Panc1 (cell line): Measurements from ENCODE around the gene ATXN1. TPM values are rescaled to one million over a fixed set of nuclear protein-coding genes. Genes with fewer than 3 reads are reported as not detected.

Experiments
- ATAC-seq: fragments of 200-7000 bp; cut with Tn5 transposase; 2 replicates; pipeline ENCODE4 v1.9.1; 2020; ENCODE audit warnings: mild to moderate bottlenecking, moderate library complexity
- BruUV-seq: library from RNA; stranded (reverse); fragments of 400-500 nt; replicated peaks from 2 replicates; lab custom pipeline; 2021; lab: Mats Ljungman, UMichigan
- CTCF ChIA-PET: fragments of 300-600 bp; sonication (Branson Sonifier 250); formaldehyde crosslinking; loops from one replicate; lab custom pipeline; 2022; ENCODE audit warnings: antibody characterized with exemption; lab: Charles Lee
- POLR2A ChIA-PET: fragments of 300-600 bp; sonication (Branson Sonifier 250); formaldehyde crosslinking; loops from one replicate; lab custom pipeline; 2022; ENCODE audit warnings: antibody characterized with exemption; lab: Charles Lee
- DNase-seq: peaks from one replicate; pipeline ENCODE4 v3.0.0-alpha.2; 2010; ENCODE audit warnings: low read depth, low spot score
- H3K27ac ChIP-seq: 2 replicates; pipeline ENCODE4 v1.5.1; 2011; ENCODE audit warnings: mild to moderate bottlenecking, low read length, inconsistent platforms
- H3K27me3 ChIP-seq: fragments of 200-500 bp; sonication (Bioruptor generic); 2 replicates; pipeline ENCODE4 v1.6.0; 2014; ENCODE audit warnings: low read length, inconsistent platforms; ENCODE audit not compliant: control insufficient read depth, insufficient read depth
- H3K36me3 ChIP-seq: fragments of 200-500 bp; sonication (Bioruptor generic); 2 replicates; pipeline ENCODE4 v1.5.1; 2014; ENCODE audit warnings: inconsistent platforms, mild to moderate bottlenecking, low read length, moderate library complexity; ENCODE audit not compliant: control insufficient read depth, insufficient read depth
- H3K4me1 ChIP-seq: 2 replicates; pipeline ENCODE4 v1.5.1; 2011; ENCODE audit warnings: inconsistent platforms, mild to moderate bottlenecking, low read length, moderate library complexity; ENCODE audit not compliant: control insufficient read depth, insufficient read depth
- H3K4me3 ChIP-seq, 2 experiments: 2 replicates each; pipeline ENCODE4 v1.5.1; 2011 to 2012; ENCODE audit warnings: low read depth in 2 of 2, low read length in 2 of 2, mild to moderate bottlenecking in 2 of 2, inconsistent platforms in 1 of 2, moderate library complexity in 1 of 2
- H3K9me3 ChIP-seq: fragments of 200-500 bp; sonication (Bioruptor generic); 2 replicates; pipeline ENCODE4 v1.5.1; 2014; ENCODE audit warnings: low read depth, mild to moderate bottlenecking, inconsistent platforms, low read length, moderate library complexity; ENCODE audit not compliant: control insufficient read depth, insufficient read depth
- POLR2AphosphoS5 ChIP-seq: IDR thresholded peaks from 2 replicates; pipeline ENCODE4 v1.6.1; 2012; ENCODE audit warnings: mild to moderate bottlenecking, low read depth, low read length, moderate library complexity
- SIN3A ChIP-seq: IDR thresholded peaks from 2 replicates; pipeline ENCODE4 v1.6.1; 2012; ENCODE audit warnings: low read depth, mild to moderate bottlenecking, low read length, moderate library complexity, borderline replicate concordance; ENCODE audit not compliant: insufficient read depth
- TCF7L2 ChIP-seq: IDR thresholded peaks from 2 replicates; pipeline ENCODE4 v1.6.1; 2011; ENCODE audit warnings: mild to moderate bottlenecking, low read depth, low read length, inconsistent platforms
- in situ Hi-C: cut with HindIII; loops from 2 replicates; pipeline ENCODE4 v1.10.0; 2016; ENCODE audit warnings: low sequenced_read_pairs, low pct_unique_long_range_greater_than_20kb
- intact Hi-C: fragments of 100-400 bp; cut with micrococcal nuclease; formaldehyde crosslinking; loops from one replicate; pipeline ENCODE4 v1.10.0; 2022; ENCODE audit not compliant: unreplicated experiment
- total RNA-seq: library from RNA; stranded (reverse); gene quantifications from one replicate; pipeline ENCODE4 v1.2.1, GENCODE V29; 2021; ENCODE audit not compliant: unreplicated experiment
- TF ChIP-seq, protein P1 (sequence below): fragments of 450-650 bp; IDR thresholded peaks from 2 replicates; pipeline ENCODE4 v1.5.1; 2017; ENCODE audit warnings: mild to moderate bottlenecking
- TF ChIP-seq, protein P2 (sequence below), 2 experiments: IDR thresholded peaks; 2 replicates each; pipeline ENCODE4 v1.6.1; 2011 to 2012; ENCODE audit warnings: low read depth in 2 of 2, control low read depth in 1 of 2, low read length in 1 of 2, mild to moderate bottlenecking in 1 of 2, moderate library complexity in 1 of 2; ENCODE audit not compliant: insufficient read depth in 1 of 2

ATXN1 gene
- total RNA-seq, 1 experiment from 2014 or later: 67.1 TPM

DNA sequence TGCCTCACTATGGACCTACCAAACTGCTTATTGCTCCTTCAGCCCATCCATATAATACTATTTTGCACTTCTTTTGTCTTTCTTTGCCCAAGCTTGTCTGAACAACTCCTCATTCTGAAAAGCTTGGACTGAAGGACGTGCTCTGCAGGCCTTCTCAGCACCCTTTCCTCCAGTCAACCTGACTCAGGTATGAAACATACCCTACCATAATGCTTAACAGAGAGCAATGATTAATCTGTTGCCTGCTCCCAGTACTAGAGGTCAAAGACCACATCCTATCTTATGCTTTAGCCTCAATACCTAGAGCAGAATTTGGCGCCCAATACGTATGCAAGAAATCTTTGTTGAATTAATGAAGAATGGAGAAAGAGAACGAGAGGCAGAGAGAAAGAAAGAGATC lies 55.2 kb downstream of the ATXN1 start:
- peaks cover 66% of the 10 kb centered on the region for H3K4me1 ChIP-seq
- no TSS peak for BruUV-seq
- H3K4me3 ChIP-seq: no peak overlapping the region
- H3K9me3 ChIP-seq: no peaks in the 10 kb centered on the region
- ATAC-seq (no peak), DNase-seq (no peak)
- TF ChIP-seq POLR2AphosphoS5: no peak
- TF ChIP-seq, protein P1, sequence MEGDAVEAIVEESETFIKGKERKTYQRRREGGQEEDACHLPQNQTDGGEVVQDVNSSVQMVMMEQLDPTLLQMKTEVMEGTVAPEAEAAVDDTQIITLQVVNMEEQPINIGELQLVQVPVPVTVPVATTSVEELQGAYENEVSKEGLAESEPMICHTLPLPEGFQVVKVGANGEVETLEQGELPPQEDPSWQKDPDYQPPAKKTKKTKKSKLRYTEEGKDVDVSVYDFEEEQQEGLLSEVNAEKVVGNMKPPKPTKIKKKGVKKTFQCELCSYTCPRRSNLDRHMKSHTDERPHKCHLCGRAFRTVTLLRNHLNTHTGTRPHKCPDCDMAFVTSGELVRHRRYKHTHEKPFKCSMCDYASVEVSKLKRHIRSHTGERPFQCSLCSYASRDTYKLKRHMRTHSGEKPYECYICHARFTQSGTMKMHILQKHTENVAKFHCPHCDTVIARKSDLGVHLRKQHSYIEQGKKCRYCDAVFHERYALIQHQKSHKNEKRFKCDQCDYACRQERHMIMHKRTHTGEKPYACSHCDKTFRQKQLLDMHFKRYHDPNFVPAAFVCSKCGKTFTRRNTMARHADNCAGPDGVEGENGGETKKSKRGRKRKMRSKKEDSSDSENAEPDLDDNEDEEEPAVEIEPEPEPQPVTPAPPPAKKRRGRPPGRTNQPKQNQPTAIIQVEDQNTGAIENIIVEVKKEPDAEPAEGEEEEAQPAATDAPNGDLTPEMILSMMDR: no peak
- no peak for TF ChIP-seq SIN3A
- TF ChIP-seq TCF7L2: no peak
- TF ChIP-seq, protein P2, sequence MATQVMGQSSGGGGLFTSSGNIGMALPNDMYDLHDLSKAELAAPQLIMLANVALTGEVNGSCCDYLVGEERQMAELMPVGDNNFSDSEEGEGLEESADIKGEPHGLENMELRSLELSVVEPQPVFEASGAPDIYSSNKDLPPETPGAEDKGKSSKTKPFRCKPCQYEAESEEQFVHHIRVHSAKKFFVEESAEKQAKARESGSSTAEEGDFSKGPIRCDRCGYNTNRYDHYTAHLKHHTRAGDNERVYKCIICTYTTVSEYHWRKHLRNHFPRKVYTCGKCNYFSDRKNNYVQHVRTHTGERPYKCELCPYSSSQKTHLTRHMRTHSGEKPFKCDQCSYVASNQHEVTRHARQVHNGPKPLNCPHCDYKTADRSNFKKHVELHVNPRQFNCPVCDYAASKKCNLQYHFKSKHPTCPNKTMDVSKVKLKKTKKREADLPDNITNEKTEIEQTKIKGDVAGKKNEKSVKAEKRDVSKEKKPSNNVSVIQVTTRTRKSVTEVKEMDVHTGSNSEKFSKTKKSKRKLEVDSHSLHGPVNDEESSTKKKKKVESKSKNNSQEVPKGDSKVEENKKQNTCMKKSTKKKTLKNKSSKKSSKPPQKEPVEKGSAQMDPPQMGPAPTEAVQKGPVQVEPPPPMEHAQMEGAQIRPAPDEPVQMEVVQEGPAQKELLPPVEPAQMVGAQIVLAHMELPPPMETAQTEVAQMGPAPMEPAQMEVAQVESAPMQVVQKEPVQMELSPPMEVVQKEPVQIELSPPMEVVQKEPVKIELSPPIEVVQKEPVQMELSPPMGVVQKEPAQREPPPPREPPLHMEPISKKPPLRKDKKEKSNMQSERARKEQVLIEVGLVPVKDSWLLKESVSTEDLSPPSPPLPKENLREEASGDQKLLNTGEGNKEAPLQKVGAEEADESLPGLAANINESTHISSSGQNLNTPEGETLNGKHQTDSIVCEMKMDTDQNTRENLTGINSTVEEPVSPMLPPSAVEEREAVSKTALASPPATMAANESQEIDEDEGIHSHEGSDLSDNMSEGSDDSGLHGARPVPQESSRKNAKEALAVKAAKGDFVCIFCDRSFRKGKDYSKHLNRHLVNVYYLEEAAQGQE (IDR thresholded peaks at IDR 0.05; ENCODE audit: insufficient read depth in 1 of 2, low read depth in 2 of 2, low read length in 1 of 2): no peak
- in situ Hi-C loops (no loop called here), intact Hi-C loops (no loop called here)
- peak overlapping the region; percentile 98 for H3K27ac ChIP-seq
- ChIA-PET POLR2A (no interaction called here), CTCF (no interaction called here)
- no peaks in the 10 kb centered on the region for H3K27me3 ChIP-seq
- H3K36me3 ChIP-seq: no peaks in the 10 kb centered on the region

- peak overlapping the region in 1 of 2 experiments; percentile 49; a peak in 2 of 4 replicates for H3K4me3 ChIP-seq
- H3K27ac ChIP-seq: peak overlapping the region; percentile 98
- CTCF ChIA-PET: no interaction called here
- ATAC-seq (peak; percentile 56), DNase-seq (no peak)
- H3K36me3 ChIP-seq: no peaks in the 10 kb centered on the region
- peaks cover 65% of the 10 kb centered on the region for H3K4me1 ChIP-seq
- TF ChIP-seq TCF7L2: no peak
- no peak for TF ChIP-seq SIN3A
- TF ChIP-seq, protein P2 (IDR thresholded peaks at IDR 0.05; ENCODE audit: insufficient read depth in 1 of 2, low read depth in 2 of 2, low read length in 1 of 2): no peak
- TF ChIP-seq, protein P1: no peak
- no peak for TF ChIP-seq POLR2AphosphoS5
- intact Hi-C loops: no loop called here
- BruUV-seq: no TSS peak
- POLR2A ChIA-PET: no interaction called here
- H3K9me3 ChIP-seq: no peaks in the 10 kb centered on the region
- no peaks in the 10 kb centered on the region for H3K27me3 ChIP-seq
- in situ Hi-C loops: no loop called here
Measured at GRCh38 chr6:16705081-16705993, 55.9 kb downstream of the ATXN1 start.
